Keratinocyte (primary cell): Measurements from ENCODE around the gene LDLRAD4. TPM values are rescaled to one million over a fixed set of nuclear protein-coding genes. Genes with fewer than 3 reads are reported as not detected.

Experiments used
- DNase-seq: peaks from one replicate; pipeline ENCODE4 v3.0.0-alpha.2; 2011; ENCODE audit warnings: low read depth, missing footprints, low spot score
- FAIRE-seq: peaks from 2 replicates; lab custom pipeline; 2011; peaks lifted over from hg19 to GRCh38; lab: Jason Lieb, UNC
- H2AFZ ChIP-seq: 2 replicates; pipeline ENCODE4 v1.6.0; 2012; ENCODE audit warnings: low read length, control low read depth, inconsistent platforms; ENCODE audit not compliant: control insufficient read depth
- H3K27ac ChIP-seq: 2 replicates; pipeline ENCODE4 v1.5.1; 2011; ENCODE audit warnings: low read length; ENCODE audit not compliant: control insufficient read depth, insufficient read depth
- H3K27me3 ChIP-seq: 3 replicates; pipeline ENCODE4 v1.6.0; 2011; ENCODE audit warnings: low read length; ENCODE audit not compliant: control insufficient read depth, insufficient read depth; ENCODE audit errors: extremely low read depth
- H3K36me3 ChIP-seq, 2 experiments: 2 replicates in 1 of 2; 3 replicates in 1 of 2; pipeline ENCODE4 v1.5.1; 2011; ENCODE audit warnings: low read length in 2 of 2, mild to moderate bottlenecking in 1 of 2; ENCODE audit not compliant: control insufficient read depth in 2 of 2, insufficient read depth in 2 of 2; ENCODE audit errors: extremely low read depth in 1 of 2
- H3K4me1 ChIP-seq: 3 replicates; pipeline ENCODE4 v1.5.1; 2011; ENCODE audit warnings: low read length; ENCODE audit not compliant: control insufficient read depth, insufficient read depth; ENCODE audit errors: extremely low read depth
- H3K4me2 ChIP-seq: 3 replicates; pipeline ENCODE4 v1.6.0; 2011; ENCODE audit warnings: low read depth, low read length; ENCODE audit not compliant: control insufficient read depth, insufficient read depth; ENCODE audit errors: extremely low read depth
- H3K4me3 ChIP-seq, 3 experiments: fragments of 200-600 bp in 1 of 3; sonication (generic) in 1 of 3; 2 replicates in 2 of 3; 3 replicates in 1 of 3; pipeline ENCODE4 v1.5.1; 2011 to 2016; ENCODE audit warnings: low read length in 3 of 3, mild to moderate bottlenecking in 3 of 3, control low read depth in 2 of 3, inconsistent platforms in 1 of 3, low read depth in 1 of 3, mixed read lengths in 1 of 3, mixed run types in 1 of 3, moderate library complexity in 1 of 3; ENCODE audit not compliant: control insufficient read depth in 2 of 3, insufficient read depth in 2 of 3; ENCODE audit errors: extremely low read depth in 1 of 3
- H3K79me2 ChIP-seq: 2 replicates; pipeline ENCODE4 v1.6.0; 2012; ENCODE audit warnings: low read length; ENCODE audit not compliant: control insufficient read depth, insufficient read depth
- H3K9ac ChIP-seq: 3 replicates; pipeline ENCODE4 v1.6.0; 2011; ENCODE audit warnings: low read length; ENCODE audit not compliant: control insufficient read depth, insufficient read depth; ENCODE audit errors: extremely low read depth
- H3K9me1 ChIP-seq: 3 replicates; pipeline ENCODE4 v1.6.0; 2011; ENCODE audit warnings: low read length; ENCODE audit not compliant: control insufficient read depth, insufficient read depth; ENCODE audit errors: extremely low read depth
- H3K9me3 ChIP-seq: 2 replicates; pipeline ENCODE4 v1.5.1; 2012; ENCODE audit warnings: low read depth, low read length; ENCODE audit not compliant: control insufficient read depth
- H4K20me1 ChIP-seq: 3 replicates; pipeline ENCODE4 v1.6.0; 2011; ENCODE audit warnings: low read length; ENCODE audit not compliant: control insufficient read depth, insufficient read depth; ENCODE audit errors: extremely low read depth
- EZH2 ChIP-seq: IDR thresholded peaks from one replicate; pipeline ENCODE4 v1.6.1; 2012; ENCODE audit warnings: inconsistent platforms, mild to moderate bottlenecking, low read length, moderate library complexity
- dilution Hi-C: fragments of 300-500 bp; cut with MboI; formaldehyde crosslinking; loops from one replicate; pipeline ENCODE4 v1.7.0; 2020; ENCODE audit warnings: low sequenced_read_pairs; ENCODE audit not compliant: extremely low pct_ligation_motif_present
- polyA plus RNA-seq, 5 experiments: library from polyadenylated mRNA; depleted of rRNA in 3 of 5; stranded (reverse) in 3 of 5; stranded (forward) in 1 of 5; unstranded in 1 of 5; fragments of >200 nt; gene quantifications; 1 replicate in 1 of 5; 2 replicates in 3 of 5; 3 replicates in 1 of 5; pipeline versions ENCODE4 v1.2.1 to v1.2.3, GENCODE V29; 2011 to 2012; ENCODE audit warnings: missing spikeins in 2 of 5, low read depth in 1 of 5, low replicate concordance in 1 of 5
- TF ChIP-seq, protein P1 (sequence below), 3 experiments: IDR thresholded peaks in 1 of 3; conservative IDR thresholded peaks in 1 of 3; optimal IDR thresholded peaks in 1 of 3; 2 replicates in 2 of 3; 3 replicates in 1 of 3; pipeline versions ENCODE3 to v1.5.1; 2011; ENCODE audit warnings: low read length in 3 of 3, mild to moderate bottlenecking in 3 of 3, moderate library complexity in 2 of 3, control low read depth in 1 of 3, inconsistent platforms in 1 of 3; ENCODE audit not compliant: insufficient read depth in 2 of 3; ENCODE audit errors: extremely low read depth in 1 of 3

Gene LDLRAD4
- polyA plus RNA-seq, 1 donor (not counting 4 experiments of a cell fraction or from before 2014, with no cell fraction given): not detected

DNA sequence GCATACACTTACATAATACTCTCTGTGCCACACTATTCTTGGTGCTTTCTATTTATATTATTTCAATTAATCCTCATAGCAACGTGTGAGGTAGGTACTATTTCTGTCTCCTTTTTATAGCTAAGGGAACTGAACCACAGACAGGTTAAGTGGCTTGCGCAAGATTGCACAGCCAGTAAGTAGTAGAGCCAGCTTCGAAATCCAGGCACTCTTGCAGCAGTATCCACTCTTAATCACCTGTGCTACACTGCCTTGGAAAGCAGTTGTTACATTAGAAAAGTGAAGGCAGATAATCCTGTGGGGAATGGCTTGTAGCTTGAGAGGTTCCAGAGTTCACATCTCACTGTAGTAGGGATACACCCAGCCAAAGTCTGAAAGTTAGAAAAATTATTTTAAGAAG is 198.3 kb downstream of the LDLRAD4 start:
- H3K9me1 ChIP-seq: no peaks in the 10 kb centered on the region
- H3K79me2 ChIP-seq: no peaks in the 10 kb centered on the region
- H3K9me3 ChIP-seq: no peaks in the 10 kb centered on the region
- H4K20me1 ChIP-seq: no peaks in the 10 kb centered on the region
- FAIRE-seq (no peak), DNase-seq (no peak)
- no peaks in the 10 kb centered on the region for H3K4me1 ChIP-seq
- H3K4me3 ChIP-seq: no peak overlapping the region
- H2AFZ ChIP-seq: no peak overlapping the region
- no peaks in the 10 kb centered on the region for H3K27me3 ChIP-seq
- H3K27ac ChIP-seq: no peak overlapping the region
- TF ChIP-seq EZH2: no peak
- TF ChIP-seq, protein P1, sequence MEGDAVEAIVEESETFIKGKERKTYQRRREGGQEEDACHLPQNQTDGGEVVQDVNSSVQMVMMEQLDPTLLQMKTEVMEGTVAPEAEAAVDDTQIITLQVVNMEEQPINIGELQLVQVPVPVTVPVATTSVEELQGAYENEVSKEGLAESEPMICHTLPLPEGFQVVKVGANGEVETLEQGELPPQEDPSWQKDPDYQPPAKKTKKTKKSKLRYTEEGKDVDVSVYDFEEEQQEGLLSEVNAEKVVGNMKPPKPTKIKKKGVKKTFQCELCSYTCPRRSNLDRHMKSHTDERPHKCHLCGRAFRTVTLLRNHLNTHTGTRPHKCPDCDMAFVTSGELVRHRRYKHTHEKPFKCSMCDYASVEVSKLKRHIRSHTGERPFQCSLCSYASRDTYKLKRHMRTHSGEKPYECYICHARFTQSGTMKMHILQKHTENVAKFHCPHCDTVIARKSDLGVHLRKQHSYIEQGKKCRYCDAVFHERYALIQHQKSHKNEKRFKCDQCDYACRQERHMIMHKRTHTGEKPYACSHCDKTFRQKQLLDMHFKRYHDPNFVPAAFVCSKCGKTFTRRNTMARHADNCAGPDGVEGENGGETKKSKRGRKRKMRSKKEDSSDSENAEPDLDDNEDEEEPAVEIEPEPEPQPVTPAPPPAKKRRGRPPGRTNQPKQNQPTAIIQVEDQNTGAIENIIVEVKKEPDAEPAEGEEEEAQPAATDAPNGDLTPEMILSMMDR (optimal IDR thresholded peaks at IDR 0.05 in 1 of 3, IDR thresholded peaks at IDR 0.05 in 1 of 3, conservative IDR thresholded peaks at IDR 0.05 in 1 of 3; ENCODE audit: extremely low read depth in 1 of 3, insufficient read depth in 2 of 3, low read length in 3 of 3): no peak
- no peak overlapping the region for H3K4me2 ChIP-seq
- H3K9ac ChIP-seq: no peak overlapping the region
- H3K36me3 ChIP-seq: no peaks in the 10 kb centered on the region
- dilution Hi-C loops: no loop called here

DNA sequence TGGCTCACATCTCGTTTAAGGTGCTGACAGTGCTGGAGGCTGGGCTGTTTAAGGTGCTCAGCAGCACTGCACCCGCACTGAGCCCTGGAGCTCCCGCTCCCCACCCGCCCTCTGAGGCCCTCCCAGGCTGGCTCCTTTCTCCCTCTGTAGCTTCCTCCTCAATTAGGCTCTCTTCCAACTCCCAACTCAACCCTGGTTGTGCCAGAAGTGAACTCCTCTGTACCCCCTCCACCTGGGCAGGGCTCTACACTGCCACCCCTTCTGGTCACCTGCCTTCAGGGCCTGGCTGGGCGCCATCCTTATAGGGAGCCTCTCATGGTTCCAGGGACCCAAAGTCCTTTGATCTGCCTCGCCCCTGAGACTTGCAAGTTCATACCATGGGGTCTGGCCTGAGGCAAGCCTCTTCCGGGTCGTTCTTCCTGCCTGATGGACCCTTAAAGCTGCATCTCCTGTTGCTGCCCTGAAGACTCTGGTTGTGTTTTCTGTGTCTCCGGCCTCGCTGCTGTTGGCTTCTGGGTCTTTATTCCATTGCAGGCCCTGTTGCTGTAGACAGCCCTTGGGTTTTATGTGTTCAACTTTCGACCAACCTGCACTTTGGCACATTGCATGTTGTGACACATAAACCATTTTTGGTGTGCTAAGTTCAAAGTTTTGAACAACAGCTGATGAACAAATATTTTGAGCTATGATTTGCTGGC is 199.6 kb downstream of the LDLRAD4 start:
- Histone ChIP-seq H3K27me3 (no peaks in the 10 kb centered on the region), H3K9me3 (no peaks in the 10 kb centered on the region), H3K9ac (no peak overlapping the region), H4K20me1 (no peaks in the 10 kb centered on the region), H2AFZ (no peak overlapping the region), H3K9me1 (no peaks in the 10 kb centered on the region), H3K4me2 (no peak overlapping the region), H3K27ac (no peak overlapping the region), H3K79me2 (no peaks in the 10 kb centered on the region), H3K4me1 (no peaks in the 10 kb centered on the region), H3K4me3 (no peak overlapping the region), H3K36me3 (no peaks in the 10 kb centered on the region)
- DNase-seq (no peak), FAIRE-seq (no peak)
- dilution Hi-C loops: no loop called here
- TF ChIP-seq EZH2: no peak
- TF ChIP-seq, protein P1 (optimal IDR thresholded peaks at IDR 0.05 in 1 of 3, IDR thresholded peaks at IDR 0.05 in 1 of 3, conservative IDR thresholded peaks at IDR 0.05 in 1 of 3; ENCODE audit: extremely low read depth in 1 of 3, insufficient read depth in 2 of 3, low read length in 3 of 3): no peak
